ENCODE data around the gene SCAP. TPM values are rescaled to one million over a fixed set of nuclear protein-coding genes. Genes with fewer than 3 reads are reported as not detected.

Gene SCAP
- total RNA-seq, 1 experiment from 2014 or later = 115 TPM

GRCh38 chr3:47485812-47486211 is 10.1 kb upstream of the SCAP start:
- TF ChIP-seq IRF1 (CRISPR knock-in tag; IDR thresholded peaks at IDR 0.05) (no peak), USF2 (CRISPR knock-in tag; IDR thresholded peaks at IDR 0.05) (no peak), HMGA2 (CRISPR knock-in tag; IDR thresholded peaks at IDR 0.05) (no peak), CREM (CRISPR knock-in tag; IDR thresholded peaks at IDR 0.05) (no peak), SP1 (CRISPR knock-in tag; conservative IDR thresholded peaks at IDR 0.05) (no peak), MAX (CRISPR knock-in tag; IDR thresholded peaks at IDR 0.05) (no peak), ZNF512 (CRISPR knock-in tag; IDR thresholded peaks at IDR 0.05; ENCODE audit: borderline replicate concordance) (no peak), FOXK1 (CRISPR knock-in tag; IDR thresholded peaks at IDR 0.05) (no peak), ZNF671 (CRISPR knock-in tag; IDR thresholded peaks at IDR 0.05) (no peak), RELA (CRISPR knock-in tag; IDR thresholded peaks at IDR 0.05; ENCODE audit: borderline replicate concordance) (no peak), E2F4 (CRISPR knock-in tag; IDR thresholded peaks at IDR 0.05; ENCODE audit: borderline replicate concordance, low read depth) (no peak), SMAD4 (CRISPR knock-in tag; IDR thresholded peaks at IDR 0.05) (no peak), ZNF416 (CRISPR knock-in tag; IDR thresholded peaks at IDR 0.05) (no peak), ATF3 (CRISPR knock-in tag; conservative IDR thresholded peaks at IDR 0.05) (no peak), MXD4 (CRISPR knock-in tag; IDR thresholded peaks at IDR 0.05; ENCODE audit: borderline replicate concordance) (no peak), TCF7 (CRISPR knock-in tag; IDR thresholded peaks at IDR 0.05; ENCODE audit: low read depth) (no peak), ZNF232 (CRISPR knock-in tag; IDR thresholded peaks at IDR 0.05) (no peak)
- ATAC-seq (no peak), DNase-seq (ENCODE audit: low spot score) (no peak)
- Mint-ChIP-seq H3K27me3 (ENCODE audit: low read depth) (no peaks in the 10 kb centered on the region), H3K4me1 (peaks cover 18% of the 10 kb centered on the region), H3K27ac (peak overlapping the region; percentile 73), H3K36me3 (peaks cover 8% of the 10 kb centered on the region), H3K9me3 (peaks cover 4% of the 10 kb centered on the region; the same call in 1 of the 2 replicates), H3K4me3 (no peak overlapping the region)
- ChIA-PET POLR2A (no interaction called here), CTCF (no interaction called here)

GRCh38 chr3:47482366-47482765 is 6.6 kb upstream of the SCAP start:
- POLR2A ChIA-PET = interaction anchor here (0.6 to 0.7 kb wide), 2 partner anchors 22 to 780 kb away, joined by 4 to 7 read pairs; no protein-coding TSS in a partner anchor
- peaks cover 3% of the 10 kb centered on the region for H3K36me3 Mint-ChIP-seq
- H3K4me1 Mint-ChIP-seq = peaks cover 35% of the 10 kb centered on the region
- CTCF ChIA-PET = interaction anchor here (0.9 to 3.5 kb wide), 3 partner anchors 9 to 61 kb away, joined by 4 to 27 read pairs (median 4); no protein-coding TSS in a partner anchor
- DNase-seq (ENCODE audit: low spot score) = no peak
- peak overlapping the region; percentile 96 for H3K27ac Mint-ChIP-seq
- H3K4me3 Mint-ChIP-seq = peak overlapping the region; percentile 57
- peaks cover 4% of the 10 kb centered on the region; the same call in 1 of the 2 replicates for H3K9me3 Mint-ChIP-seq
- no peaks in the 10 kb centered on the region for H3K27me3 Mint-ChIP-seq (ENCODE audit: low read depth)
- peak; percentile 12 for ATAC-seq
- TF ChIP-seq GABPB1 (CRISPR knock-in tag; IDR thresholded peaks at IDR 0.05) = no peak
- no peak for TF ChIP-seq RORB (CRISPR knock-in tag; IDR thresholded peaks at IDR 0.05)
- no peak for TF ChIP-seq ZNF512 (CRISPR knock-in tag; IDR thresholded peaks at IDR 0.05; ENCODE audit: borderline replicate concordance)
- TF ChIP-seq ATF3 (CRISPR knock-in tag; conservative IDR thresholded peaks at IDR 0.05) = no peak
- no peak for TF ChIP-seq ATF1 (CRISPR knock-in tag; IDR thresholded peaks at IDR 0.05)
- TF ChIP-seq GTF2I (CRISPR knock-in tag; conservative IDR thresholded peaks at IDR 0.05) = no peak
- TF ChIP-seq E2F5 (CRISPR knock-in tag; IDR thresholded peaks at IDR 0.05) = no peak
- TF ChIP-seq ZBTB43 (CRISPR knock-in tag; IDR thresholded peaks at IDR 0.05) = no peak
- no peak for TF ChIP-seq HMGA2 (CRISPR knock-in tag; IDR thresholded peaks at IDR 0.05)
- no peak for TF ChIP-seq IRF1 (CRISPR knock-in tag; IDR thresholded peaks at IDR 0.05)
- TF ChIP-seq MAX (CRISPR knock-in tag; IDR thresholded peaks at IDR 0.05) = no peak
- TF ChIP-seq MYBL2 (CRISPR knock-in tag; IDR thresholded peaks at IDR 0.05) = no peak
- no peak for TF ChIP-seq ZNF671 (CRISPR knock-in tag; IDR thresholded peaks at IDR 0.05)
